NCI-H510A treated with DMSO at 0.1 percent for 48 hours (cell line): Measurements from ENCODE around the gene CNOT1.

Experiments
- DNase-seq: peaks from one replicate; lab custom pipeline; 2025; lab: John Stamatoyannopoulos, UW

Gene CNOT1

DNA sequence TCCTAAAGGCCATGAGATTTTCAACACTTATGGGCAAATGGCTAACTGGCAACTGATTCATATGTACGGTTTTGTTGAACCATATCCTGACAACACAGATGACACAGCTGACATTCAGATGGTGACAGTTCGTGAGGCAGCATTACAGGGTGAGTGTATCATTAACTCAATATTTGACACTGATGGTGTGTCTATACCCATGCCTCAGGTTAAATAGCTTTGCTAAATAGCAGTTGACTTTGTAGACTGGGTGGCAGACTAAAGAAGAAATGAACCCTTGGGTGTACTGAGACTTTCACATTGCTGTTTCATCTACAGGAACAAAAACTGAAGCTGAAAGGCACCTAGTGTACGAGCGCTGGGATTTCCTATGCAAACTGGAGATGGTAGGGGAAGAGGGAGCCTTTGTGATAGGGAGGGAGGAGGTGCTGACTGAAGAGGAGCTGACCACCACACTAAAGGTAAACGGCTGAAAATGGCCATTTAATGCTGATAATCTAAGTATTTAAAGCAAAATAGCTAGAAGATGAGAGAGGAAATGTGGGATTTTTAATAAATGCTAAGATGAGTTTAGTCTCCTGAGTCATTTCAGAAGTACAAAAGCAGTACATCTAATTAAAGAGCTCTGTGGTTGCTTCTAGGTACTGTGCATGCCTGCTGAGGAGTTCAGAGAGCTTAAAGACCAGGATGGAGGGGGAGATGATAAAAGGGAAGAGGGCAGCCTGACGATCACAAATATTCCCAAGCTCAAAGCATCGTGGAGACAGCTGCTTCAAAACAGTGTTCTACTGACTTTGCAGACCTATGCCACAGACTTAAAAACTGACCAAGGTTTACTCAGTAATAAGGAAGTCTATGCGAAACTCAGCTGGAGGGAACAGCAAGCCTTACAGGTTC, 111.3 kb downstream of the CNOT1 start:
- DNase-seq = no peak

DNA sequence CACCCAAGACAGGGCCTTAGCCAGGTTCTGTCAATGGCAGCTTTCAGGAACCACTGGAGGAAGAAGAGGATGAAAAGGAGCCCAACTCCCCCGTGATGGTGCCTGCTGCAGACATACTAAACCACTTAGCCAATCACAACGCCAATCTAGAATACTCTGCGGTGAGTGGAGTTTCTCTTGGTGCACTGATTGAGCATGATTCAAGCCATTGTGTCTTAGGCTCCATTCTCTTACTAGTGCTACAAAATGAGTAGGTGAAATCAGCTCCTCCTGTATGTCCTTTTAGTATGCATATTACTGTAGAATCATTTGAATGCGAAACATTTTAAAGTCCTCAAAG, 112.9 kb downstream of the CNOT1 start:
- DNase-seq = no peak

DNA sequence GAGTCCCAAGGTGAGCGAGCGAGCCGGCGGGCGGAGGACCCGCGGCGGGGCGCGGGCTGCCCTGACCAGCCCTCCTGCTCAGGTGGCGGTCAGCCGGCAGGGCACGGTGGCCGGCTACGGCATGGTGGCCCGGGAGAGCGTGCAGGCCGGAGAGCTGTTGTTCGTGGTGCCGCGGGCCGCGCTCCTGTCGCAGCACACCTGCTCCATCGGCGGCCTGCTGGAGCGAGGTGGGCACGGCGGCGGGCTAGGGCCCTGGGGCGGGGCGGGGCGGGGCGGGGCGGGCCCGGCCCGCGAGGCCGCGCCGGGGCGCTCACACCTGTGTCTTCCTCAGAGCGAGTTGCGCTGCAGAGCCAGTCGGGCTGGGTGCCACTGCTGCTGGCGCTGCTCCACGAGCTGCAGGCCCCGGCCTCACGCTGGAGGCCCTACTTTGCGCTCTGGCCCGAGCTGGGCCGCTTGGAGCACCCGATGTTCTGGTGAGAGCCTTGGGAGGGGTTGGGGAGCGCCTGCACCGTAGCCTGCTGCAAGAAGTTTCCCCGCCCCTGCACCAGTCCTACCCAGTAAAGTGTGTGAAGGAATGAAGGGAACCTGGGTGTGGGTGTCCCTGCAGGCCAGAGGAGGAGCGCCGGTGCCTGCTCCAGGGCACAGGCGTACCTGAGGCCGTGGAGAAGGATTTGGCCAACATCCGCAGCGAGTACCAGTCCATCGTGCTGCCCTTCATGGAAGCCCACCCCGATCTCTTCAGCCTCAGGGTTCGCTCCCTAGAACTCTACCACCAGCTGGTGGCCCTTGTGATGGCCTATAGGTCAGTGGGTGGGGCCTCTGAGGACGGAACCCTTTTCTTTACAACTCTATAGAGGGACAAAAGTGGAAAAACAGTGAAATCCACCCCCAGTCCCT, 113.5 kb downstream of the CNOT1 start:
- no peak for DNase-seq

DNA sequence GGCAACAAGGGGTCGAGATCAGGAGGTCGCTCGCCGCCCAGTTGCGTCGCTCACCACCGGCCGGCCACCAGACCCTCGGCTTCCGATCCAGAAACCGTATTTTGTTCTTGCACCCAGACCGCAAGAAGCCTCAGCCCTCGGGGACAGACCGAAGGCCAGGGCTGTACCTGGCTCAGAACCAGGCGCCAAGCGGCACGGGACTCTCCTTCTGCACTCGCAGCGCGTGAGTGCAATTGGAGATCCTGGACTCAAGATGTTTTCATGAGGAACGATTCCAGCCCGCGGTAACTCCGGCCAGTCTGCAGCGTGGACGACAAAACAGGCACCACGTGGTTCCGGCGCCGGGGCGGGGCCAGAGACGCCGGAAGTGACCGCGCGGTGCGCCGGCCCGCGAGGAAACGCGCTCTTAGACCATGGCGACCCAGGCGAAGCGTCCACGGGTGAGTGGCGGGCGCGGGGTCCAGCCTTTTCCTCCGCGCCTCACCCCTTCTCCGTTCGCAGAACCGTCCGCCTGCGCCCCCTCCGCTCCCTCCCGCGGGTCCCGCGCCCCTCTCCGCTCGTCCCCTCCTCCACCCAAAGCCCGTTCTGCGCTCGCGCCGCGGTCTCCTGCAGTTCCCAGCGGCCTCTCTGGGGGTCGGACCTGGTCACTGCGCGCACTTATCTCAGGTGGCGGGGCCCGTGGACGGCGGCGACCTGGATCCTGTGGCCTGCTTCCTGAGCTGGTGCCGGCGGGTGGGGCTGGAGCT, 114.3 kb downstream of the CNOT1 start, which contains the start of gene SETD6:
SETD6 (plus strand) TSS at position 393 of the 746 bp plus-strand sequence; CDS start at position 414, 21 bp downstream.
- DNase-seq = peak; percentile 64

DNA sequence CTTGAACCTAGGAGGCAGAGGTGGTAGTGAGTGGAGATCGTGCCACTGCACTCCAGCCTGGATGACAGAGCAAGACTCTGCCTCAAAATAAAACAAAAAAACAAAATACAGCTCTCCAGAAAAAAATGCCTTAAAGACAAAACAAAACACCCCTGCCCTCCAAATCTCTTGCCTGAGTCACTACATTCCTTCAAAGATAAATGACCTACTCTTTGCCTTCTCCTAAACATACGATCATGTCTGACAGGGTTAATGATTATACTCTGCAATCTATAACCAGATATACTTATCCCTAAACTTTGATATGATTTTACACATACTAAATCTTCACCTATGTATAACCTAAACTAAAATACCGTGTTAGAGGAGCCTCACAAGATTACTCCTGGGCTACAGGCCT, 115.8 kb downstream of the CNOT1 start:
- no peak for DNase-seq

DNA sequence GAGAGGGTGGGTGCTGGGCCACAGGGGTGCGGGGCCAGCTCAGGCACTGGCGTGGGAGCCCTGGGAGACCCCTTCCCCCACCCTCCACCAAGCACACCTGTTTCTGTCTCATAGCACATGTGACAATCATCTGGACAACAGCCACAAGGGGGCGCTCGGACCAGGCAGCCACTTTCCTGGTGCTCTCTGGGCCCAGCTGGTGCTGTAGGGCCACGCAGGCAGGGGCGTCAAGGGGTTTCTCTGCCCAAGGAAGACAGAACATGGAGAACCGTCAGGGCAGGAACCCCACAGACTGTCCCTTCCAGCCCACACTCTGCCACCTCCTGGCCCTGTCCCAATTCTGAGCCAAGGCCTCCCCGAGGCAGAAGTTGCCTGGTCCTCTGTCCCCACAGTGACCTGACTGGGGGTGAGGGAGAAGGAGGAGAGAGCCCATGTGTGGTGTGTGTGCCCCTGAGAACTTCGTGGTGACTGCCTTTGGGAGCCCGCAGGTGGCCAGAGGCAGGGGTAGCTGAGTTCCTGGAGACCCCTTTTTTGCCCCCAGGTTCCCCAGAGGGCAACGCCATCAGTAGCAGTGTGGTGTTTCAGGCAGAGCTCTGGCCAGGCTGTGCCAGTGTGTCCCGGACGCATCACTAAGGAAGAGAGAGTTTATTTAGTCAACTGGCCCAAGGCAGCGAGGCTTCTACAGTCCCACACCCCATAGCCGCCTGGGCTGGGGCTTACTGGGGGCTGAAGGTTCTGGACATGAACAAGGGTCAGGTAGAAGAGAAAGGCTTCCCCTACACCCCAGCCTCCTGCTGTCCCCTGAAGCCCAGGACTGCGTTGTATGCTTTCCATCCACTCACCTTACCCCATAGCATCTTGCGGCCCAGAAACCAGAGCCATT, 117.5 kb downstream of the CNOT1 start:
- DNase-seq = peak; percentile 38

DNA sequence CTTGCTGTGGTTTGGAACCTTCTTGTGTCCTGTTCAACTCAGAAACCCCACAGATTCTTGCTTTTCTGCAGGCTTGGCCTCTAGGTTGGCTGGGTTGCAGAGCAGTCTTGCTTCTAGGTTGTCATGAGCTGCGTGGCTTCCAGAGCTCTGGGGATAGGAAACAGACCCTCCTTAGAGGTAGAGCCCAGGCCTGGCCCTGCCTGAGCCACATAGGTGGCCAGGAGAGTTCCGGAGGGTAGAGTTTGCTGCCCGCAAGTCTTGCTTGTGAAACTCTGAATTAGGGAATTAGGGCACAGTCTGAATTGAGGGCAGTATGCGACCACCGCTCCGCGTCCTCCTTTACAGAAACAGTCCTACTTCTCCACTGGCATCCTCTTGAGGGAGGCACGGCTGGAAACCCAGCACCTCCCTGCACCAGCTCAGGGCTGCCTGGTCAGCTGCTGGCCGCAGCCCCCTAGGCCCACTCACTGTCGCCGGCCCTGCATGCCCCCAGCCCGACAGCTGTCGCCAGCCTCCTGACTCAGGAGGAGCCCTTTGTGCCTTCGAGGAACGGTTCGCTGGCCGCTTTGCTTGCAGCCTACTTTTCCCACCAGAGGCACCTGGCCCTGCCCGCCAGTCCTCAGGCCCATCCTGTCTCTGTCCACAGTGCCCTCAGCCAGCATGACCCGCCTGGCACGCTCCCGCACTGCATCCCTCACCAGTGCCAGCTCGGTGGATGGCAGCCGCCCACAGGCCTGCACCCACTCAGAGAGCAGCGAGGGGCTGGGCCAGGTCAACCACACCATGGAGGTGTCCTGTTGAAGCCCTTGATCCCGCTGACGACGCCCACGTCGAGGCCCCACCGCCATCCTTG, 118.6 kb downstream of the CNOT1 start:
- no peak for DNase-seq

DNA sequence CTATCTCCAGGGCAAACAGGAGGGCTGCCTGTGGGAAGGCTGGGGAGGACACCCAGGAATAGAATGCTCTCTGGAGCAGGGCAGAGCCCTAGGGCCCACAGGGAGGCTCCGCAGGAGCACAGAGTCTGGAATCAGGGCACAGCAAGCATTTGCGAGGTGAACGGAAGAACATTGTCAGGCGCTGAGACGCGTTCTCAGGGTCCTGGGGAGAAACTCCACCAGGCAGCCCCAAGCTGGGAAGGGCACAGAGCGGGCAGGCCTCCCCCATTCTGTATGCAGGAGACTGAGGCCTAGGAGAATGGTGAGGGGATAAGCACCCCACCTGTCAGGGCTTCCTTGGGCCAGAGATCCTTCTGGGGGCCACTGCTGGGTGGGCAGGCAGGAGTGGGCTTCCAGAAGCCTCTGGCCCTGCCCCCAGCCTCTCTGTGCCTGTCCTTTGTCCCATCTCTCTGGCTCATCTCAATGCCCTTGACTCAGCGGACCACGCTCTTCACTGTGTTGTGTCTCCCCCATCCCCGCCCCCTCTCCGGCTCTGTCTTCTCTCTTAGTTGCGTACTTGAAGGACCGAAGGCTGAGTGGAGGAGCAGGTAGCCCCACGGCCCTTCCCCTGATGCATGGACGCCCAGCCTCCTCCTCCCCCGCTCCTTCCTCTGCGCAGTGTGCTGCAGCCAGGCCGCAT, 119.4 kb downstream of the CNOT1 start:
- DNase-seq = no peak

DNA sequence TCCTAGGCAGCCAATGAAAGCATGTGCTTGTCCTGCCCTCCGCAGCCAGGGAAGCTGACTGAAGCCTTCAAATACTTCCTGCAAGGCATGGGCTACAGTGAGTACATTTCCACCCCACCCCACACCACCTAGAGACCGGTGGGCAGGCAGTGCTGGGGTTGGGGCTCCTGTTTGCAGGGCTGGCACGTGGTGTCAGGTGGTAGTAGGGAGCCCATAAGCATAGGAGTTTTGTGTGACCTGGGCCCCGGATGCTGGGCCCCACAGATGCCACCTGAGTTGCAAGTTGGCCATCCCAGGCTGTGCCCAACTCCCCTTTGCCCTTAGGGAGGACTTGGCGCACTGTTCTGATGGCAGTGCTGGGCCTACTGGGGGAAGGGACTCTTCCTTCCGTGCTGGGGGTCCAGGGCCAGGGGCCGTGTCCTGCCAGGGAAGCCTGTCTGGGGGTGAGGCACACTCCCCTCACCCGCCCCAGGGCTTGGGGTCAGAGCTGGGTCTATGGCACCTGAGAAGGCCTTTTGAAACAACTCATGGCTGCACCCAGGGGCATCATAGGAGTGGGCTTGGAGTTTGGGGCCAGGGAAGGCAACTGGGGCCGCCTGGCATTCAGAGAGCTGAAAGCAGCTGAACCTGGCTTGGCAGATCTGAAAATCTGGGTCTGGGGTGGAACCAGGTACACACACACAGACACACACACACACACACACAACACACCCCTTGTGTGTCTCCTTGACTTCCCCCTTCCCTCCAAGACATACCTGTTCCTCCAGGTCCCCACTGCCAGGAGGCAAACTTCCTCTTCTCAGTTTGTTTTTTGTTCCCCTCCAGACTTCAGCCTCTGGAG, 120.2 kb downstream of the CNOT1 start:
- no peak for DNase-seq

DNA sequence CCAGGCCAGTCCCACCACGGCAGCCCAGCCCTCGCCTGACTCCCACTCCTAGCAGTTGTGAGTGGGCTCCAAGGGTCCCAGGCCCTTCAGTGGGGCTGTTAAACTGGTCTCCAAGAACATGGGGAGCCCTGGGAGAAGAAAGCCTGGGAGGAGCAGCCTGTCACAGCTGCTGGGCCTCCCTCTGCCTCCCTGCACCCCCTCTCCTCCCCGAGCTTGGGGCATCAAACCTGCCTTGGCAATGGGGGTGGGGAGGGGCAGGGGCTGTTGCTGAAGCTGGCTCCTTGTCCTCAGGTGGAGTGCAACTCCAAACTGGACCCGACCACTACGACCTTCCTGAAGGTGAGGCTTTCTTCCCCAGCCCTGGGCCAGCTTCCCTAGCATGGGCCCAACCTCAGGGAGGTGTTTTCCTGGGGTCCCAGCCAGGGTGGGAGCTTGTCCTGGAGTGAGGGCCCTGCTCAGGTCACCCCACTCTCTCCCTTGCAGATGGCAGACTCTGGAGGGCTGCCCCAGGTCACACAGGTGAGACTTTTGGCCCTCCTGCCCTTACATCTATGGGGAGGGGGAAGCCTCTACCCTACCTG, 120.9 kb downstream of the CNOT1 start:
- no peak for DNase-seq

DNA sequence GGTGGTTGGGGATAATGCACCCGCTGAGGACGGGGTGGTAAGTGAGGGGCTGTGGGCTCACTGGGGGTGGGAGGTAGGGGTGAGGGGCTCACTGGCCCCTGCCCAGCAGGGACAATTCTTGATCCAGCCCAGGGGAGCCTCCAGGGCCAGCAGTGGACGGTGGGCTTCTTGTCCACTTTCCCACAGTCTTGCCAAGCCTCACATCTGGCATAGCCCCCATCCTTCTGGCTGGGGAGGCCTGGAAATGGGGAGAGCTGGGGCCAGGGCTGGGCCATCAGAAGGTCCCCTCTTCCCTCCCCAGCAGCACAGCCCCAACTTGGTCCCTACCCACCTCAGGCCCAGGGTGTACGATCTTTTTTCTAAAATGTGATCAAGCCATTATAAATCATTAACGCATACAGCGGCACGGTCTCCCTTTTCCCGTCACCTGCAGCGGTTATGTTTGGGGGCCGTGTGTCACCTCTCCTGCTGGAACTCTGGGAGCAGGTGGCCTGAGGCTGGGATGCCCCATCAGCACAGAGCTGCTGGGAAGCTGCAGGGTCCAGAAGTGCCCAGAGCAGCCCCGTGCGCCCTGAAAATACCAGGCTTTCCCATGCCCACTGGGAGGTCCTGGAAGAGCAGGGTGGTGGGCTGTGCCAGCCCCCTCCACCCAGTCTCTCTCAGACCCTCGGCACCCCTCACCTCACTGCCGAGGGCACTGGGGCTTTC, 121.5 kb downstream of the CNOT1 start:
- DNase-seq = no peak

DNA sequence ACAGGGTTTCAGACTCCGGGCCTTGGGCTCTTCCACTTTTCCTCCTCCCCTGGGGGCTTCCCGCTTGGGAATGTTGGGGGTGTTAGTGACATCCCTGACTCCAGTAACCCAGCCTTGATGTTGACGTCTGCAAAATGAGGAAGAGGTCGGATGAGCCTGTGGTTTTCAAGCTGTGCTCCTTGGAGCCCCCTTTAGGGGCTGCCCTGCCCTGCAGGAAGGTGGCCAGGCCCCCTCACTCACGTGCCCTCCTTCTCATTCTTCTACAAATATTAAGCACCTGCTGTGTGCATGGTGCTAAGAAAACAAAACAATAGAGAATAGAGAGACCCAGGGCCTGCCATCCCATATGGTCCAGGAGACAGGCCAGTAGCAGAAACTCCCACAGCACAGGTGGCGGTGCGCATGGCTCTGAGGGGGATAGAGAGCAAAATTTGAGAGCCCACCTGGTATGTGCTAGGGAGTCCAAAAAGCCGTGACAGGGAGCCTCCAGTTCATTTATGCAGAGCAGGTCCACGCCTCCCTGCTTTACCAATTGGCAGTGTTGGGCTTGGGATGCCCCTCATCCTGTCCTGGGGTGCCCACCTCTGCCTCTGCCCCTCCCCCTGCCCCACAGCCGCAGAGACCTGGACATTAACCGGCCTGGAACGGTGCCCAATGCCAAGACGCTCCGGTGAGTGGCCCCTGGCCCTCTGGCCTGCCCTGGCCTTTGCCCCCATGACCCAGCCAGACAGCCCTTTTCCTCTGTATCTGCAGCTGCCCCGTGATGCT, 122.2 kb downstream of the CNOT1 start:
- no peak for DNase-seq

DNA sequence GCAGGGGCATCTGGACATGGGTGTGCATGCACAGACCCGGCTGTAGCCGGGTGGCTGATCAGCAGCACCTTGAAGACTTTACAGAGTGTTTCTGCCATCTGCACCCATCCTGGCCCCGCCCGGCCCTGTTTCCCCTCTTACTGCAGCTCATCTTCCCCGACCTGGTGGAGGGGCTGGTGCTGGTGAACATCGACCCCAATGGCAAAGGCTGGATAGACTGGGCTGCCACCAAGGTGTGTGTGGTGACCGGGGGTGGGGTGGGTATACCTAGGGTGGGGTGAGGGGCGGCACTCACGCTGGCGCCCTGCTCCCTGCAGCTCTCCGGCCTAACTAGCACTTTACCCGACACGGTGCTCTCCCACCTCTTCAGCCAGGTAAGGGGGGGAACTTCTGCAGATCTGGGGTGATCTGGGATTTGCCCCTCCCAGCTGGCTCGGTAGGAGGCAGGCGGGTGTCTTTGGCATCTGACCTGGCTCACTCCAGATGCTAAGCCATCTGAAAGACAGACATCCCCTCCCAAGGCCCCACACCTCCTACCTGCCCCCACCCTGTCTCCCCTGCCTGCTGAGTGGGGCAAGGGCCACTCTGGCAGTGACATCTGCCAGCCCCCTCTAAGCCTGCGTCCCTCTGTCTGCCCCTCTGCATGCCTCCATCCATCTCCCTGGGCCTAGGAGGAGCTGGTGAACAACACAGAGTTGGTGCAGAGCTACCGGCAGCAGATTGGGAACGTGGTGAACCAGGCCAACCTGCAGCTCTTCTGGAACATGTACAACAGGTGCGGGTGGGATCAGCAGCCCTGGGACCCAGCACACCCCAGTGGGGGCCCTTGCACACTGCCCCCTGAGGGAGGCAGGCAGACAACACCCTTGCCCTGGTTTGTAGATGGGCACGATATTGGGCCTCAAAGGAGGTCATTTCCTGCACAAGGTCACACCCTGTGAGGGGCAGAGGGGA, 123.1 kb downstream of the CNOT1 start:
- no peak for DNase-seq

DNA sequence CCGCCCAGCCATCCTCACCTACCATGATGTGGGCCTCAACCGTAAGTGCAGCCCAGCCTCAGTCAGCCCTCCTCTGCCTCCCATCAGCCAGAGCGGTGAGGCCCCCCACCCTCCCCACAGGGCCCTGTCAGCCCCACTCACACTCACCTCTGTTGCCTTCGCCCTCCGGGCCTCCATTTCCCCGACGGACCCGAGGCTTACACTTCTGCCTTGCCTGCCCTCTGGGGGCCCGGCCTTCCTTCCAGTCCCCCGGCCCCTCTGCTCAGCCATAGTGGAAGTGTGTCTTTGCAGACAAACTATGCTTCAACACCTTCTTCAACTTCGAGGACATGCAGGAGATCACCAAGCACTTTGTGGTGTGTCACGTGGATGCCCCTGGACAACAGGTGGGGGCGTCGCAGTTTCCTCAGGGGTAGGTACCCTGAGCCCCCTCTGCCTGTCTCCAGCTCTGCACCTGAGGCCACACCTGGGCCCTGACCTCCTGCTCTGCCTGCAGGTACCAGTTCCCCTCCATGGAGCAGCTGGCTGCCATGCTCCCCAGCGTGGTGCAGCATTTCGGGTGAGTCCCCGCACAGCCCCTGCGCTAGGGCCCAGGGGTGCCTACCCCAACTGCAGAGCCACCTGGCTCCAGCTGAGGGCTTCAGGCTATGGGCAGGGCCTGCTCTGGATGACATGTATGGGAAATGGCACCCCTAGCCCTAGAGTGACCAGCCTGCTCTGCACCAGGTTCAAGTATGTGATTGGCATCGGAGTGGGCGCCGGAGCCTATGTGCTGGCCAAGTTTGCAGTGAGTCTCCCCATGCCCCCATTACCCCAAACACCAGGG, 125.5 kb downstream of the CNOT1 start:
- no peak for DNase-seq
